ENCODE measurements around the gene SAP30BP. TPM values are rescaled to one million over a fixed set of nuclear protein-coding genes. Genes with fewer than 3 reads are reported as not detected.
A peak's percentile ranks its signal among the peaks of the same experiment; 100 is the strongest.

The SAP30BP gene
- total and polyA plus RNA-seq, 8 donors, result 24.6 to 154 (median 72.9) TPM

- Histone ChIP-seq H3K36me3 (peaks cover 0 to 31% (median 28%) of the 10 kb centered on the region in 4 donors), H3K4me1 (peaks cover 49 to 67% (median 60%) of the 10 kb centered on the region in 4 donors), H3K9me3 (no peaks in the 10 kb centered on the region), H3K4me3 (peak overlapping the region; percentile 24 to 44 (median 34)), H3K27me3 (no peaks in the 10 kb centered on the region), H3K27ac (peak overlapping the region; percentile 87 to 96 (median 89))
- TF ChIP-seq, protein P1, sequence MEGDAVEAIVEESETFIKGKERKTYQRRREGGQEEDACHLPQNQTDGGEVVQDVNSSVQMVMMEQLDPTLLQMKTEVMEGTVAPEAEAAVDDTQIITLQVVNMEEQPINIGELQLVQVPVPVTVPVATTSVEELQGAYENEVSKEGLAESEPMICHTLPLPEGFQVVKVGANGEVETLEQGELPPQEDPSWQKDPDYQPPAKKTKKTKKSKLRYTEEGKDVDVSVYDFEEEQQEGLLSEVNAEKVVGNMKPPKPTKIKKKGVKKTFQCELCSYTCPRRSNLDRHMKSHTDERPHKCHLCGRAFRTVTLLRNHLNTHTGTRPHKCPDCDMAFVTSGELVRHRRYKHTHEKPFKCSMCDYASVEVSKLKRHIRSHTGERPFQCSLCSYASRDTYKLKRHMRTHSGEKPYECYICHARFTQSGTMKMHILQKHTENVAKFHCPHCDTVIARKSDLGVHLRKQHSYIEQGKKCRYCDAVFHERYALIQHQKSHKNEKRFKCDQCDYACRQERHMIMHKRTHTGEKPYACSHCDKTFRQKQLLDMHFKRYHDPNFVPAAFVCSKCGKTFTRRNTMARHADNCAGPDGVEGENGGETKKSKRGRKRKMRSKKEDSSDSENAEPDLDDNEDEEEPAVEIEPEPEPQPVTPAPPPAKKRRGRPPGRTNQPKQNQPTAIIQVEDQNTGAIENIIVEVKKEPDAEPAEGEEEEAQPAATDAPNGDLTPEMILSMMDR (IDR thresholded peaks at IDR 0.05), result no peak
- TF ChIP-seq POLR2AphosphoS5 (IDR thresholded peaks at IDR 0.05) (no peak), POLR2A (IDR thresholded peaks at IDR 0.05) (no peak), EP300 (IDR thresholded peaks at IDR 0.05) (no peak)
- intact Hi-C loops (cut with DNase I; ENCODE audit: low total_unique reads), result loop anchor here (5.0 kb wide), 1 partner anchor 113 kb away; no protein-coding TSS in a partner anchor
- WGBS, 5 donors, result 36 to 69% (median 58%) methylated on average over 6 to 9 of the region's 9 CpGs
- DNase-seq, result no peak
Observed at GRCh38 chr17:75634376-75634740, 32.8 kb upstream of the SAP30BP start.

- WGBS, 5 donors, result 43 to 62% (median 51%) methylated on average over 17 to 20 of the region's 20 CpGs
- Histone ChIP-seq H3K36me3 (peaks cover 0 to 27% (median 25%) of the 10 kb centered on the region in 4 donors), H3K27ac (peak overlapping the region; percentile 87 to 96 (median 89)), H3K27me3 (no peaks in the 10 kb centered on the region), H3K4me3 (peak overlapping the region; percentile 24 to 44 (median 34)), H3K4me1 (peaks cover 53 to 72% (median 67%) of the 10 kb centered on the region in 4 donors), H3K9me3 (no peaks in the 10 kb centered on the region)
- intact Hi-C loops (cut with DNase I; ENCODE audit: low total_unique reads), result loop anchor here (5.0 kb wide), 1 partner anchor 112 kb away; no protein-coding TSS in a partner anchor
- DNase-seq, result no peak
- TF ChIP-seq, protein P1 (IDR thresholded peaks at IDR 0.05), result no peak
- TF ChIP-seq POLR2AphosphoS5 (IDR thresholded peaks at IDR 0.05) (no peak), POLR2A (IDR thresholded peaks at IDR 0.05) (no peak), EP300 (IDR thresholded peaks at IDR 0.05) (no peak)
Observed at GRCh38 chr17:75634754-75635609, 32.2 kb upstream of the SAP30BP start.

DNA sequence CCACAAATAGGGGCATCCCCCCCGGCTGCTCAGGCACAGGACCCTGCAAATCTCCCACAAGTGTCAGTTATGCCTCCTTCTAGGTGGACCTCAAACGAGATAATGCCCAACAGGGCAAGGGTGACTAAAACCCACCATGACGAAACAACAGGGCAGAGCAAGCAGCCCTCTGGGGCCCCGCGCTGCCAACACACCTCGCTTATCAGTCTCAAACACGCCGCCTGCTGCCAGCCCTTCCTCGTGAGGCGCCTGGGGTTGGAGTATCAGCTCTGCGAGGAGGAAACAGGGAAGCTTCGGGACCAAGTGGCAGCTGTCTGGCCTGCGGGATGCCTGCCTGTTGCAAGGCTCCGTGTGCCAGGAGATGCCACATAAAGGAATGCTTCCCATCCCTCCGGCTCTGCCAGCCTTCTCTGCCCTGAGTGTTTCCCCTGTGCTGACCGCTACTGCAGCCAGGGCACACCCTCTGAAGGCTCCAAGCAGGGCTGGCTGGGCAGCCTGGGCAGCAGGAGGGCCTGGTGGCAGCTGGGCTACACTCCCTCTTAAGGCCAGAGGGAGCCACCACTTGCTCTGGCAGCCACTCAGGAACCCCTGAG is 31.4 kb upstream of the SAP30BP start:
- peak overlapping the region in 3 of 4 donors; percentile 24 to 44 (median 36) for H3K4me3 ChIP-seq
- peak overlapping the region; percentile 87 to 96 (median 89) for H3K27ac ChIP-seq
- TF ChIP-seq, protein P1 (IDR thresholded peaks at IDR 0.05), result peak in 1 of 7 experiments; percentile 7
- TF ChIP-seq EP300 (IDR thresholded peaks at IDR 0.05), result no peak
- peak in 2 of 3 donors; percentile 79 to 90 for TF ChIP-seq POLR2AphosphoS5 (IDR thresholded peaks at IDR 0.05)
- TF ChIP-seq POLR2A (IDR thresholded peaks at IDR 0.05), result peak in 2 of 4 donors; percentile 8 to 47
- peaks cover 0 to 27% (median 21%) of the 10 kb centered on the region in 4 donors for H3K36me3 ChIP-seq
- WGBS, 5 donors, result 33 to 54% (median 42%) methylated on average over 5 to 16 of the region's 16 CpGs
- no peaks in the 10 kb centered on the region for H3K27me3 ChIP-seq
- H3K4me1 ChIP-seq, result peaks cover 59 to 80% (median 74%) of the 10 kb centered on the region in 4 donors
- peak; percentile 92 to 93 for DNase-seq
- no peaks in the 10 kb centered on the region for H3K9me3 ChIP-seq
- intact Hi-C loops (cut with DNase I; ENCODE audit: low total_unique reads), result no loop called here
